GM18507 (cell line): ENCODE measurements around the gene FGF3.

Experiments
- DNase-seq: peaks from one replicate; pipeline ENCODE4 v3.0.0; 2011; ENCODE audit warnings: low read depth; ENCODE audit not compliant: insufficient read length; ENCODE audit errors: extremely low spot score
- FAIRE-seq: peaks from 2 replicates; lab custom pipeline; 2011; peaks lifted over from hg19 to GRCh38; lab: Jason Lieb, UNC

The FGF3 gene

GRCh38 chr11:69818603-69819441, at the start of gene FGF3:
FGF3 (minus strand) TSS chr11:69819416; CDS start chr11:69818933, 483 bp downstream.
- DNase-seq (no peak), FAIRE-seq (no peak)

- no peak for FAIRE-seq
These were observed 49.7 kb upstream of the FGF3 start for GRCh38 chr11:69868871-69869270.

GRCh38 chr11:69868006-69868810, 49.0 kb upstream of the FGF3 start:
- FAIRE-seq (no peak), DNase-seq (no peak)

More at GRCh38 chr11:69868871-69869270, 49.7 kb upstream of the FGF3 start:
- DNase-seq: no peak

GRCh38 chr11:69867076-69868005, 48.1 kb upstream of the FGF3 start:
- FAIRE-seq: no peak
- no peak for DNase-seq

- no peak for DNase-seq
- no peak for FAIRE-seq
These were observed 47.4 kb upstream of the FGF3 start for GRCh38 chr11:69866648-69867047.

- FAIRE-seq (no peak), DNase-seq (no peak)
These were observed 46.5 kb upstream of the FGF3 start for GRCh38 chr11:69865707-69866106.

GRCh38 chr11:69864686-69865661, 45.8 kb upstream of the FGF3 start:
- FAIRE-seq: no peak

GRCh38 chr11:69863544-69864200, 44.5 kb upstream of the FGF3 start:
- no peak for DNase-seq
- FAIRE-seq: no peak

More at GRCh38 chr11:69864686-69865661, 45.8 kb upstream of the FGF3 start:
- DNase-seq: no peak

GRCh38 chr11:69862797-69863543, 43.8 kb upstream of the FGF3 start:
- DNase-seq: no peak
- FAIRE-seq: no peak

GRCh38 chr11:69862331-69862771, 43.1 kb upstream of the FGF3 start:
- no peak for DNase-seq
- no peak for FAIRE-seq

GRCh38 chr11:69861901-69862300, 42.7 kb upstream of the FGF3 start:
- DNase-seq: no peak

GRCh38 chr11:69860796-69861445, 41.7 kb upstream of the FGF3 start:
- DNase-seq (no peak), FAIRE-seq (no peak)

More at GRCh38 chr11:69861901-69862300, 42.7 kb upstream of the FGF3 start:
- no peak for FAIRE-seq

GRCh38 chr11:69860244-69860643, 41.0 kb upstream of the FGF3 start:
- FAIRE-seq: no peak

GRCh38 chr11:69859275-69859934, 40.2 kb upstream of the FGF3 start:
- DNase-seq (no peak), FAIRE-seq (no peak)

More at GRCh38 chr11:69860244-69860643, 41.0 kb upstream of the FGF3 start:
- no peak for DNase-seq

- DNase-seq (no peak), FAIRE-seq (no peak)
These were observed 36.2 kb upstream of the FGF3 start for GRCh38 chr11:69855421-69855820.

GRCh38 chr11:69854713-69855112, 35.5 kb upstream of the FGF3 start:
- FAIRE-seq: no peak

More at GRCh38 chr11:69854713-69855112, 35.5 kb upstream of the FGF3 start:
- no peak for DNase-seq
